Measurements from ENCODE around the gene MICB. TPM values are rescaled to one million over a fixed set of nuclear protein-coding genes. Genes with fewer than 3 reads are reported as not detected.
A peak's percentile ranks its signal among the peaks of the same experiment; 100 is the strongest.
"Not testable (repeated sequence)": the region's sequence is repeated elsewhere in the genome, so short reads cannot be mapped to it uniquely, and the experiment has no call there.

The MICB gene
- polyA plus RNA-seq, result under 1 TPM; 0.29 to 0.77 TPM

GRCh38 chr6:31497531-31498476, at the start of gene MICB:
Gene MICB, plus strand, starts transcription at chr6:31498145. Its CDS starts 49 bp downstream, at chr6:31498194.
- H3K36me3 ChIP-seq (ENCODE audit: control insufficient read depth in 2 of 2, insufficient read depth in 2 of 2, low read length in 1 of 2), result no peaks in the 10 kb centered on the region
- peak within 1 kb of the TSS; percentile 62 to 69 for H3K4me3 ChIP-seq (ENCODE audit: low read depth in 1 of 2, low read length in 2 of 2)
- peaks cover 0 to 2% of the 10 kb centered on the region in 2 donors for H3K27me3 ChIP-seq (ENCODE audit: control insufficient read depth in 1 of 2, insufficient read depth in 2 of 2, low read length in 2 of 2)
- H3K9me3 ChIP-seq (ENCODE audit: control insufficient read depth in 2 of 2, insufficient read depth in 1 of 2, low read depth in 1 of 2, low read length in 1 of 2), result no peaks in the 10 kb centered on the region
- peak within 1 kb of the TSS; percentile 24 to 48 for H3K27ac ChIP-seq (ENCODE audit: low read depth in 2 of 2, low read length in 1 of 2)
- WGBS, 2 donors, result 1% methylated on average over 60 to 64 of the region's 64 CpGs
- H3K4me1 ChIP-seq (ENCODE audit: control insufficient read depth in 2 of 2, insufficient read depth in 2 of 2, low read length in 1 of 2), result peaks cover 2 to 8% of the 10 kb centered on the region in 2 donors

GRCh38 chr6:31450751-31451150, 47.2 kb upstream of the MICB start:
- Histone ChIP-seq H3K4me1 (ENCODE audit: control insufficient read depth in 2 of 2, insufficient read depth in 2 of 2, low read length in 1 of 2) (no peaks in the 10 kb centered on the region), H3K9me3 (ENCODE audit: control insufficient read depth in 2 of 2, insufficient read depth in 1 of 2, low read depth in 1 of 2, low read length in 1 of 2) (no peaks in the 10 kb centered on the region), H3K27ac (ENCODE audit: low read depth in 2 of 2, low read length in 1 of 2) (no peak overlapping the region), H3K27me3 (ENCODE audit: control insufficient read depth in 1 of 2, insufficient read depth in 2 of 2, low read length in 2 of 2) (peaks cover 0 to 1% of the 10 kb centered on the region in 2 donors), H3K36me3 (ENCODE audit: control insufficient read depth in 2 of 2, insufficient read depth in 2 of 2, low read length in 1 of 2) (no peaks in the 10 kb centered on the region), H3K4me3 (ENCODE audit: low read depth in 1 of 2, low read length in 2 of 2) (no peak overlapping the region)
- 80 to 82% methylated on average over 4 of the region's 4 CpGs for WGBS, 2 donors

GRCh38 chr6:31452859-31453258, 45.1 kb upstream of the MICB start:
- no peaks in the 10 kb centered on the region for H3K27me3 ChIP-seq (ENCODE audit: control insufficient read depth in 1 of 2, insufficient read depth in 2 of 2, low read length in 2 of 2)
- H3K36me3 ChIP-seq (ENCODE audit: control insufficient read depth in 2 of 2, insufficient read depth in 2 of 2, low read length in 1 of 2), result no peaks in the 10 kb centered on the region
- no peaks in the 10 kb centered on the region for H3K9me3 ChIP-seq (ENCODE audit: control insufficient read depth in 2 of 2, insufficient read depth in 1 of 2, low read depth in 1 of 2, low read length in 1 of 2)
- H3K27ac ChIP-seq (ENCODE audit: low read depth in 2 of 2, low read length in 1 of 2), result no peak overlapping the region
- no peaks in the 10 kb centered on the region for H3K4me1 ChIP-seq (ENCODE audit: control insufficient read depth in 2 of 2, insufficient read depth in 2 of 2, low read length in 1 of 2)
- H3K4me3 ChIP-seq (ENCODE audit: low read depth in 1 of 2, low read length in 2 of 2), result no peak overlapping the region

- Histone ChIP-seq H3K9me3 (ENCODE audit: control insufficient read depth in 2 of 2, insufficient read depth in 1 of 2, low read depth in 1 of 2, low read length in 1 of 2) (no peaks in the 10 kb centered on the region), H3K4me1 (ENCODE audit: control insufficient read depth in 2 of 2, insufficient read depth in 2 of 2, low read length in 1 of 2) (no peaks in the 10 kb centered on the region), H3K27me3 (ENCODE audit: control insufficient read depth in 1 of 2, insufficient read depth in 2 of 2, low read length in 2 of 2) (no peaks in the 10 kb centered on the region), H3K36me3 (ENCODE audit: control insufficient read depth in 2 of 2, insufficient read depth in 2 of 2, low read length in 1 of 2) (no peaks in the 10 kb centered on the region), H3K4me3 (ENCODE audit: low read depth in 1 of 2, low read length in 2 of 2) (no peak overlapping the region), H3K27ac (ENCODE audit: low read depth in 2 of 2, low read length in 1 of 2) (no peak overlapping the region)
- WGBS, 2 donors, result 73 to 77% methylated on average over 2 of the region's 2 CpGs
These were observed 44.7 kb upstream of the MICB start for GRCh38 chr6:31453259-31453658.

GRCh38 chr6:31459864-31460263, 38.1 kb upstream of the MICB start:
- 86 to 87% methylated on average over 5 of the region's 5 CpGs for WGBS, 2 donors
- not testable (repeated sequence) for H3K9me3 ChIP-seq (ENCODE audit: control insufficient read depth in 2 of 2, insufficient read depth in 1 of 2, low read depth in 1 of 2, low read length in 1 of 2); H3K27me3 ChIP-seq (ENCODE audit: control insufficient read depth in 1 of 2, insufficient read depth in 2 of 2, low read length in 2 of 2); H3K27ac ChIP-seq (ENCODE audit: low read depth in 2 of 2, low read length in 1 of 2); H3K4me1 ChIP-seq (ENCODE audit: control insufficient read depth in 2 of 2, insufficient read depth in 2 of 2, low read length in 1 of 2); H3K4me3 ChIP-seq (ENCODE audit: low read depth in 1 of 2, low read length in 2 of 2); H3K36me3 ChIP-seq (ENCODE audit: control insufficient read depth in 2 of 2, insufficient read depth in 2 of 2, low read length in 1 of 2)

GRCh38 chr6:31460361-31461025, 37.5 kb upstream of the MICB start:
- Histone ChIP-seq H3K4me3 (ENCODE audit: low read depth in 1 of 2, low read length in 2 of 2) (no peak overlapping the region), H3K27me3 (ENCODE audit: control insufficient read depth in 1 of 2, insufficient read depth in 2 of 2, low read length in 2 of 2) (no peaks in the 10 kb centered on the region), H3K9me3 (ENCODE audit: control insufficient read depth in 2 of 2, insufficient read depth in 1 of 2, low read depth in 1 of 2, low read length in 1 of 2) (no peaks in the 10 kb centered on the region), H3K36me3 (ENCODE audit: control insufficient read depth in 2 of 2, insufficient read depth in 2 of 2, low read length in 1 of 2) (no peaks in the 10 kb centered on the region), H3K4me1 (ENCODE audit: control insufficient read depth in 2 of 2, insufficient read depth in 2 of 2, low read length in 1 of 2) (peaks cover 0 to 13% of the 10 kb centered on the region in 2 donors), H3K27ac (ENCODE audit: low read depth in 2 of 2, low read length in 1 of 2) (no peak overlapping the region)
- 95 to 96% methylated on average over 5 of the region's 5 CpGs for WGBS, 2 donors

GRCh38 chr6:31462026-31462963, 35.6 kb upstream of the MICB start:
- Histone ChIP-seq H3K4me3 (ENCODE audit: low read depth in 1 of 2, low read length in 2 of 2) (peak overlapping the region; percentile 75 to 81), H3K27ac (ENCODE audit: low read depth in 2 of 2, low read length in 1 of 2) (peak overlapping the region; percentile 71 to 80)
- 50 to 52% methylated on average over 11 of the region's 11 CpGs for WGBS, 2 donors

GRCh38 chr6:31462964-31463870, 34.7 kb upstream of the MICB start:
- Histone ChIP-seq H3K4me3 (ENCODE audit: low read depth in 1 of 2, low read length in 2 of 2) (peak overlapping the region; percentile 75 to 81), H3K9me3 (ENCODE audit: control insufficient read depth in 2 of 2, insufficient read depth in 1 of 2, low read depth in 1 of 2, low read length in 1 of 2) (no peaks in the 10 kb centered on the region), H3K36me3 (ENCODE audit: control insufficient read depth in 2 of 2, insufficient read depth in 2 of 2, low read length in 1 of 2) (no peaks in the 10 kb centered on the region), H3K27ac (ENCODE audit: low read depth in 2 of 2, low read length in 1 of 2) (peak overlapping the region; percentile 71 to 80), H3K27me3 (ENCODE audit: control insufficient read depth in 1 of 2, insufficient read depth in 2 of 2, low read length in 2 of 2) (no peaks in the 10 kb centered on the region), H3K4me1 (ENCODE audit: control insufficient read depth in 2 of 2, insufficient read depth in 2 of 2, low read length in 1 of 2) (peaks cover 0 to 13% of the 10 kb centered on the region in 2 donors)
- WGBS, 2 donors, result 9 to 10% methylated on average over 29 of the region's 29 CpGs

More at GRCh38 chr6:31462026-31462963, 35.6 kb upstream of the MICB start:
- Histone ChIP-seq H3K36me3 (ENCODE audit: control insufficient read depth in 2 of 2, insufficient read depth in 2 of 2, low read length in 1 of 2) (no peaks in the 10 kb centered on the region), H3K9me3 (ENCODE audit: control insufficient read depth in 2 of 2, insufficient read depth in 1 of 2, low read depth in 1 of 2, low read length in 1 of 2) (no peaks in the 10 kb centered on the region), H3K27me3 (ENCODE audit: control insufficient read depth in 1 of 2, insufficient read depth in 2 of 2, low read length in 2 of 2) (no peaks in the 10 kb centered on the region), H3K4me1 (ENCODE audit: control insufficient read depth in 2 of 2, insufficient read depth in 2 of 2, low read length in 1 of 2) (peaks cover 0 to 13% of the 10 kb centered on the region in 2 donors)
